GM21367 (cell line): ENCODE data around the gene PIP4K2C.

Experiments used
- ATAC-seq: cut with Tn5 transposase; IDR thresholded peaks from one replicate; pipeline ENCODE4 v1.9.1; 2021; ENCODE audit not compliant: unreplicated experiment

The PIP4K2C gene

DNA sequence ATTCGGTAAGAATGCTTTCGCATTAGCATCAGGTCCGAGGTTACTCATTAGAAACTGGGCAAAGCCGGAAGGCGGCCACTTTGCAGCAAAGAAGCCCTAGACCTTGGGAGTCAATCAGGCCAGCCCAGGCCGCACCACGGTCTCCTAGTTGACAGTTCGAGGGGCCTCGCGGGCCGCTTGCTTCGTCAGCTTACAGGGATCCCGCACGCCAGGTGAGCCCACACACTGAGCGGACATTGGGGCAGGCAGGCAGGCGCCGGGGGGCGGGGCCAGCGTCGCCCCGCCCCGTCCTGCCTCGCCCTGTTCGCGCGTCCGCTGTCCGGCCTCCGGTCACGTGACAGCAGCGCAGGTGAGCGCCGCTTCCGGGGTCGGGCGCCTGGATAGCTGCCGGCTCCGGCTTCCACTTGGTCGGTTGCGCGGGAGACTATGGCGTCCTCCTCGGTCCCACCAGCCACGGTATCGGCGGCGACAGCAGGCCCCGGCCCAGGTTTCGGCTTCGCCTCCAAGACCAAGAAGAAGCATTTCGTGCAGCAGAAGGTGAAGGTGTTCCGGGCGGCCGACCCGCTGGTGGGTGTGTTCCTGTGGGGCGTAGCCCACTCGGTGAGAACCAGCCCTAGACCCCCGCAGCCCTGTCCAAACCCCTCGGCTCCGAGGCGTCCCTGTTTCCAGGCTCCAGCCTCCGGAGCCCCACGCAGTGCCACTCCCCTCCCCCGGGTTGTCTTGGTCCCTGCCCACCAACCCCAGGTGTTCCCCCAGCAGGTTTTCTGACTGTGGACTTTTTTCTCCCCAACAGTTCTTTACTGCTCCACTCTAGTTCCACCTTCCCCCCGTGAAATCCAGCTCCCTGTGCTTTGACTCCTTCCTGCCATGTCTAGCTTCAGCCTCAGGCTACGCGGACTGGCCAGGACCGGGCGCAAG is at the start of gene PIP4K2C:
Gene PIP4K2C (plus strand): TSS at position 329 of the 918 bp plus-strand sequence. CDS start 98 bp downstream, at position 427.
- peak; percentile 87 for ATAC-seq

DNA sequence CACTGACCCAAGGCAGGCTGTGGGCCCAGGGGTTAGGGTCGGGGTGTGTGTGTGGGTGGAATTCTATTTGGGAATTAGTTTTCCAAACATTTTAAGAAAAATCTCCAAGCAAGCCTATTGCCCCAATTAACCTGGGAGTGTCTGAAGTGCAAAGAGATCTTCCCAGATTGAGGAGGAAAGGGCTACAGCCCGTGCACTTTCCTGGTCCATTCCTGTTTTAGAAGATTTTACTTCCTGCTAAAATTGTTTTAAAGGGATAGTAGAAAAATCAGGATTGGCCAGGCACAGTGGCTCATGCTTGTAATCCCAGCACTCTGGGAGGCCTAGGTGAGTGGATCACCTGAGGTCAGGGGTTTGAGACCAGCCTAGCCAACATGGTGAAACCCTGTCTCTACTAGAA is 49.3 kb upstream of the PIP4K2C start:
- no peak for ATAC-seq

DNA sequence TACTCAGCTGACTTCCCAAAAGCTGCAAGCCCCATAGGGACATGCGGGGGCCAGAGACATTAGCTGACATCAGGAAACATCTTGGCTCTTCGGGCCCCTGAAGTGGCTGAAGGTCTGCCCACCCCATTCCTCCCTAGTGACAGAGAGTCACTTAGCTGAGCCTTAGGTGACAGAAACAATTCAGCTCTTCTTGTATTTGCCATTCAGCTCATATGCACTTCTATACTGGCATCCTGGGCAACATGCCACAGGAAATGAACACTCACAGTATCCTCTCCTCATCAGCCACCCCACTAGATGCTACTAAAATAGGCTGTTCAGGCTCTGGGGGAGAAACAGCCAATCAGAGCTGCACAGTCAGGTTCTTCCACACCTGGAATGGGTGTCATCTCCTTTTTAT is 47.4 kb upstream of the PIP4K2C start:
- ATAC-seq = no peak

DNA sequence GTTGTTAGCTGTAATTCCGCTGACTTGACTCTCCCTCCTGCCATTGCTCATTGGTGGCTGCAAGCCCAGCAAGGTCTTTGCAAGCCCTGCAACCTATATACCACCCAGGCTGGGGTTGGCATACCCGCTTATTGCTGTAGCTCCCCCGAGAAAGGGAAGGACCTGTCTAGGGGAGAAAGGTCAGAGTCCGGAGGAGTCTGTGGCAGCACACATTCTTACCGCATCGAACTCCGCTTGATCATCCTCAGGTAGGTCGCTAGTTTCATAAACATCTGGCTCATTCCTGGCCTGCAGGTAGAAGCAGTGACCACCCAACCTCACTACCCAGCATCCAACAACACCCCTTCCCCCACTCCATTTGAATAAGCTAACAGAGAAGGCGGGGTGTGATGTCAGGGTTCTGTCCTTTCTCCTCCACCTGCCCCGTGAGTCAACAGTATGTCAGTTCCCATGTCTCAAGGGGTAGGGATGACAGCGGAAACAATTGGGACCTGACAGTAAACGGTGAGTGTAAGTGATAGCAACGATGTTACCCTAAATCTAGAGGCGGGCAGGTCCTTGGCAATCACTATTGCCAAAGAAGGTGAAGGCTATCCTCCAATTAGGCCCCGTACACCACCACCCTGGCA is 45.1 kb upstream of the PIP4K2C start:
- ATAC-seq = no peak

DNA sequence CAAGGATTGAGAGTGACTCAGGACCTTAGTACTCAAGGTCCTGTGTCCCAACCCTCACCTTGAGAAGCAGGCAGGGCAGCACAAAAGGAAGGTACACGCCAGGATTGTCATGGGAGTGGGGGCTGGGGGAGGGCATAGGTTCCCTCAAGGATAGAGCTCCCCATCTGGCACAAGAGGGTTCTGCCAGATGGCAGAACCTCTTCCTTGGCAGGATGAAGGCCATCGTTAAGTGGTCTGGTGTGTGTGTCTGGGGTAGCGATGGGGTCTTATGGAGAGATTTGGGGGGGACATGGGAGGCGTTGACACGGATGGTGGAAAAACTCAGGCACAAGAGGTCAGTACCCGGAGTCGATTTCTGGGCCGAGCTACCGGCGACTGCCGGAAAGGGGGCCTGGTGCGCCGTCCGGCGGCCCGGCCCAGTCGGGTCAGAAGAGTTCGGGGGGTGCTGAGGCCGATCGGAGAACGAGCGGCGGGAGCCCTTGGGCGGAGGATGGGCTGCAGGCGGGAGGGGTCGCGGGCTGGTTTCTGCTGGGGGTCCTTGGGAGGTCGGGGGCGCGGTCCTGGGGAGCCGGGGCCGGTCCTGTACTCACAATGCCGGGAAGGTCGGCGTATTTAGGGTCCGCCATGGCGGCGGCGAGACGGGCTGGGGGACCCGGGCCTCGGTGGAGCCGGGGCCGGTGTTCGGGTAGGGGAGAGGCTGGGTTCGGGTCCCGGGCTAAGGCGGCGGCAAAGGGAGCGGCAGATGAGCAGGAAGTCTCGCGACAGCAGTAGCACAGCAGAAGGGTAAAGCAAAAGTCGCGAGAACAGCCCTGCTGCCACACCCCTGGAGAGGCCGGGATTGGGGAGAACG is 44.3 kb upstream of the PIP4K2C start, which contains the start of gene DCTN2:
Gene DCTN2 (minus strand): TSS at position 755 of the 850 bp plus-strand sequence. CDS start 129 bp downstream, at position 626.
- peak; percentile 95 for ATAC-seq

DNA sequence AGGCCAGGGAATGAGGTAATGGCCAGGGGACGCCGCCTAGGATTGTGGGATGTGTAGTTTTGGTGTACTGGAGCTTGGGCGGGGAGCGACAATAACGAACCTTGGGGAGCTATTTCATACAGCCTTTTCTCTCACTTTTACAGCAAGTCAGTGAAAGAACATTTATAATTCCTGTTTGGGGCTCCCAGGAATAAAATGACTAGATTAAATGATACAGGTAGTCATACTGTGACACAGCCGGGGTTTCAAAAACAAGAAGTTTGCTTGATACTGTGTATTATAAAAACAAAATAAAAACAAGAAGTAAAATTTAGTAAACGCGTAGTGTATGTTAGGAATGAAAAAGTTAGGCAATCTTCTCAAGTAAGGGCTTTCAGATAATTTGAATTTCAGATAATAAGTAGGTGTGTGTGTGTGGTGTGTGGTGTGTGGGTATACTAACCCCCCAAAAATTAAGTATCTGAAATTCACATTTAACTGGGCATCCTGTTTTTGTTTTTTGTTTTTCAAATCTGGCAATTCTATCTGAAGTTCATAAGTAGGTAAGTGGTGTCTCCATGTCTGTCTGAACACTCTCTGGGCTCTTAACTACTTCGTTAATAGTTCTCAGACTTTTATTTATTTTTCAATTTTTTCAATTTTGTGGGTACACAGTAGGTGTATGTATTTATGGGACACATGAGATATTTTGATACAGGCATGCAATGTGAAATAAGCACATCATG is 43.5 kb upstream of the PIP4K2C start:
- ATAC-seq = no peak

DNA sequence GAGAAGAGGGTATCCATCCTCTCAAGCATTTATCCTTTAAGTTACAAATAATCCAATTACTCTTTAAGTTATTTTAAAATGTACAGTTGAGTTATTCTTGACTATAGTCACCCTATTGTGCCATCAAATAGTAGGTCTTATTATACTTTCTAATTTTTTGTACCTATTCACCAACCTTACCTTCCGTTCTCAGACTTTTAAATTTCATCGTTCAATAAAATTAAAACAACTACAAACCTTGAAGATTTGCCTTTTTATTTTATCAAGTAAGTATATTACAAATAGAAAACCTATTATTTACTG is 43.0 kb upstream of the PIP4K2C start:
- ATAC-seq = no peak

DNA sequence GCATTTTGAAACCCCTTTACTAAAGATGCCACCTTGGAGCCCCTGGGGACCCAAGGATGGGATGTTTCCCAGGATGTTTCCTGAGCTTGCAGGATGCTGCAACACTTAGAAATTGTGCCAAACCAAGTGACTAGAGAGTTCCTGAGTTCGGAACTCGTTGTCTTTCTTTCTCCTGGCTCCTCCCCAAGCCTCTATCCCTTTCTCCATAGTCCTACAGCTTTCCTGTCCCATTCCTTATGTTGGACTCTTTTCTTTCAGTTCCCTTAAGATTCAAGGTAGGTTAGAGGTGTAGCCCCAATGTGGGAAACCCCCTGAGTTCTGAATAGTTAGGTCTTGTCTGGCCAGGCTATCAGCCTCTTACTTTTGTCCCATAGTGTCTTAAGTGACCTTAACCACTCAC is 42.5 kb upstream of the PIP4K2C start:
- no peak for ATAC-seq

DNA sequence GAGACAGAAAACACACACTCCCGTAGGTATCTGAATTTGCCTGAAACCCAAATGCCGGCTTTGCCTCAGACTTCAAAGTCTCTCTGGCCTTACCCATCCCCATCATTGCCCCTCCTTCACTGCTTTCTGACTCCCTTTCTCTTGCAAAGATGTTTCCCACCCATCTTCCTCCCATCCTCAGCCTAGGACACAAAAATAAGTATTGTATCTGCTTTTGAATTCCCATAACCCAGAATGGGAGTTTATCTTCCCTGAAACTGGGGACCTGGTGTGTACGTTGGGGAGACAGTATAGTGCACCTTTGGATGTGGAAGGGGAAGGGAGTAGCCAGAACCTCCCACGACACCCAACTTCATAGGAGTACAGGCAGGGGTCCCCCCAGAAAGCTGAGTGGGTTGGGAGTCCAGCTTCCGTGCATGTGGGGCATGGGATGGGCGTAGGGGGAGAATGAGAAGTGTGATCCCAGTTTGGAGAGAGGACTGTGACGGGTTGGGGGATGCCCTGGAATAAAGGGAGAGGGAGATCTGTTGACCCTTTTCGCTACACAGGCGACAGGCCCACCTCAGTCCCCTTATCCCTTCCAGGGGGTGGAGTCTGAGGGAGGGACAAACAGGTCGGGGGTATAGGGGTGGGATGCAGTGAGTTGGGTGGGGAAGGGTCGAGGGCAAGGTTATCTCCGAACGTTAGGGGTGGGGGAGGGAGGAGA is 41.6 kb upstream of the PIP4K2C start:
- ATAC-seq = no peak

DNA sequence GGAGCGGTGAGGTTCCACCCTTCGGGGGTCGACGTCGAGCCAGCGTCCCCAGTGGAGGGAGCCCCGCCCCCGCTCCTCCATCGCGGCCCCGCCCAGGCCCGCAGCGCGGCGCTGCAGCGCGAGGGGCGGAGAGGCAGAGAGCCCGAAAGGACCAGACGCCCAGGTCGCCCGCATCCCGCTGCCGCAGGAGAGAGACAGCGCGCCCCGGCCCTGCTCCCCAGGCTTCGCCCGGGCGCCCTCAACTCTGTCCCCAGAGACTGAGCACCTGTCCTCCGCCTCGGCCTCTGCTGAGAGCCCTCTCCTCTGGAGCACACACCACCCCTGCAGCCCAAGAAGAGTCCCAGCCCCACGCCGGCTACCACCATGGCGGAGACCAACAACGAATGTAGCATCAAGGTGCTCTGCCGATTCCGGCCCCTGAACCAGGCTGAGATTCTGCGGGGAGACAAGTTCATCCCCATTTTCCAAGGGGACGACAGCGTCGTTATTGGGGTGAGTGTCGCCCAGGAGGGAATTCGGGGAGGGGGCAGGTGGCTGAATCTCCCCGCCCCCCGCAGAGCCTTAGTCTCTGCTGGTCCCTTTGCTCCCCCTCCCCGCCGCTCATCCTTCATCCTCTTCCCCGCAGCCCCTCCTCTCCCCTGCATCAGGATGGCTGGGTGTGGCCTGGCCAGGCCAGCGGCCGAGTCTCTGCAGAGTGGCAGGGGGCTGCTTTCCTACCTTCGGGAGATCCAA is 40.9 kb upstream of the PIP4K2C start, which contains the start of gene KIF5A:
Gene KIF5A (plus strand): TSS at position 136 of the 732 bp plus-strand sequence. CDS start 228 bp downstream, at position 364.
- ATAC-seq = no peak

DNA sequence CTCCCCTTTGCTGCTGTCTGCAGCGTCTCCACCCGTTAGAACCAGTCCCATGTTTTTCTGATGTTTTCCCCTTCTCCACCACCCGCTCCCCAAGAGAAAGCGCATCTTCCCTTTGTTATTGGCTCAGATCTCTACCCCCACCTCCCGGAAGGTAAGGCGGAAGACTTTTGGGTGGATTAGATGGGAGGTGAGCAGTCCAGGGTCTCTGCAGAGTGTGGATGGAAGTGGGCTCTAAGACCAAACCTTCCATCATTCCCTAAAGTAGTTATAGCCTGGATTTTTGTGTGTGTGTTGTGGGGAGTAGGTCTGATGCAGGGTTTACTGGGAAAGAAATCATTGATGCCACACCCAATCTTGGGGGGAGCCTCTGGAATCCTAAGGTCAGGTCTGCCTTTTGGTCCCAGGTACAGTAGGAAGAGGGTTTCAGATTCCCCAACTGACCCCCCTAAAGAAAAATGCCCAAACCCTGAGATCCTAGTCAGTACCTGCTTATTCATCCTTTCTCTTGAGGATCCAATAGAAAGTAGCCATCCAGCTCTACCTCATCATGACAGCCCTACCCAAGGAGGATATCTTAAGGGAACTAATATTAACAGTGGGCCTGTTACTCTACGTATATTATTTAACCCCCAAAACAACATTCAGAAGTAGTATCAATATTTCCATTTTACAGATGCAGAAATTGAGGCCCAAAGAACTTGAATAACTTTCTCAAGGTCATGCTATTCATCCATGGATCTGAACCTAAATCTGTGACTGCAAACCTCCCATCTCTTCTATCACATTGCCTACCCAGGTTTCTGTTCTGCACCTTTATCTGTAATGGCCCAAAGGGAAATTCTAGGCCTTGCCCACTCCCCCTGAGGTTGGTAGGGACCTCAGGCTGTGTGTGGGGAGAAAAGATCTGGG is 40.1 kb upstream of the PIP4K2C start:
- ATAC-seq = no peak

DNA sequence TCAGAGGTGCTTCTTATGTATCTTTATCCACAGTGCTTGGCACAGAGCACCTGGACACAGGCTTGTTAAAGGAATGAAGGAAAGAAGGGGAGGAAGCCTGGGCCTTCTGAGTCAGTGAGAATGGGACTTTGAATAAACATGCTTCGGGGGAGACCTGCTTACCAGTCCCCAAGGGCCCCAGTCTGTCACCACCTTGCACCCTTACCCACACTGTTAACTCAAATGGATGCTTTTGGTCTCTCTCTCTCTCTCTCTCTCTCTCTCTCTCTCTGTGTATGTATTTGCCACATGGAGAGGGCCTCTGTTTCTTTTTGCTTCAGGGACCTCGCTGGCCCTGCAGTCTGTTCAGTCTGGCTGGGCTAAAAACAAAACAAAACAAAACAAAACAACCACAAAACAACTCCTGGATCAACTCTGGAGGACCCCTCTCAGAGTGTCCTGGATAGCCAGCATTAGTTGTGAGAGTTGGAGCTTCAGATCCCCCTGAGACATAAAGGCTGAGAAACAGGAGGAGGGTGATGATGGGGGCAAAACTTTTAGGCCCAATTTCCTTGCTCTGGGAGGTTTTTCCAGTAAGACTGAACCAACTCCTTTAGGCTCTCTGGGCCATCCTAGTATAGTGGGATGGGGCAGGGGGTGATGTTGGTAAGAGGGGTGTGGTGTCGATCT is 39.2 kb upstream of the PIP4K2C start:
- ATAC-seq = no peak

DNA sequence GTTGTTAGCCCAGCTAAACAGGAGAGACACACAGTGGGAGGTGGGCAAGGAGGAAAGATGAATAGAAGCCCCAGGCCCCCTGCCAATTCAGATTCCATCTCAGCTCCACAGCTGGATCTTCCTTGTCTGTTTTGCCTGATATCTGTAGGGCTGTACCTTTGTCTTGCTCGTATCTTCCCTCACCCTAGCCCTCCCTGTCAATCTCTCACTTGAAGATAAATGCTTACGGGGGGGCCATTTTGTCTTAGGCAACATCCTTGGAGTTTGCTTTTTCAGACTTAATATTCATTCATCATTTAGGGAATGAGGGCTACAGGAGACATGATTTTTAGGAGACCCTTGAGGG is 38.7 kb upstream of the PIP4K2C start:
- no peak for ATAC-seq

DNA sequence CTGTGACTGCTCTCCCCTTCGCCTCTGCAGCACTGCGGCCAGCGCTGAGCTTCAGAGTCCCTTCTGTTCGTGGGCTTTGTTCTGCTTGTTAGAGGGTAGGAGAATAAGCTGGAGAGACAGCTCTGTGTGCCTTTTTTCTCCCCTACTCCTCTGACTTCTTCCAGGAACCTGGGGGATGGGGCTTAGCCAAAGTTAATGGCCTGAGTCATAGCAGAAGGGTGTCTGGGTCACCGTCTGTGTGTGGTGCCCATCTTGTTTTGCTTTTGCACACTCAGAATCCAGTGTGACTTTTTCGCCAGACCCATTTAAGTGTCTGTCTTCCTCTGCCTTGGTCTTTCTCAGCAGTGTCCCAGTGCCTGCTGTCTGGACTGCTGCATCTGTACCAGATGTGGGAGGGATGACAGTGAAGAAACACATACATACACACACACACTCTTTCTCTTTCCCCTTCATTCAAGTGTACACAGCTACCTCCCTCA is 38.1 kb upstream of the PIP4K2C start:
- ATAC-seq = no peak

DNA sequence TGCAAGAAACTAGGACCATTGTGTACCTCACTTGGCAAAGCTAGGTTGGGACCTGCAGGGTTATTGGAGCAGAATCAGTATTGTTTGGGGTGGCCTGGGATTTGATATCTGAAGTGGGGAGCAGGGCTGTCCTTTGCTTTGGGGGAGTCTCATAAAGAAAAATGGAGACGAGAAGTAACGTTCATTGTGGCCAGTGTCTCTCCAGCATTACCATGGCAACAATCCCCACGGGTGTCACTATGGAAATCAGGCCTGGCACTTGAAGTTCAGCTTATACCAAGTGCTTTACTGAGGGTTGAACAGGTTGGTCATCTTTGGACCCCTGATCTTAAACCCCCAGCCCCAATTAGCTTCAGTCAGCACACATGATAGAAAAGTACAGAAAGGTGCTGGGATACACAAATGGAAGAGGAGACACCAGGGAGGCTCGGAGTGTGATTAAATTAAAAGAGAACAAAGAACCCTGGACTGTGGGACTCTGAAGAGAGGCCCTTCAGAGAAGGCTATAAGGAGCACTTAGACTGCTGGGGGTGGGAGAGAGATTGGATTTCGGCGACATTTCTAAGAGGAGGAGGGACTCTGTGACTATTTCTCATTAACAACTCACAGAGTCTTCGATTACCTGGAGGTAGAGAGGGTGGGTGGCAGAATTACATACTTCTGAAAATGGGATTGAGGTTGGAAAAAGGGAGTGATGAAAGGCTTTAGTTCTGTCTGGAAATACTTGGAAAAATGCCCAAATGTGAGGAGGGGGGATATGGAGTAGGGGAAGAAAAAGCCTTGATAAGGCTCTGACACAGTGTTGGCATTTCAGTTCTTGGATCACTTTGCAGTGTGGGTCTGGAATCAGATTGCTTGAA is 37.4 kb upstream of the PIP4K2C start:
- ATAC-seq = no peak

DNA sequence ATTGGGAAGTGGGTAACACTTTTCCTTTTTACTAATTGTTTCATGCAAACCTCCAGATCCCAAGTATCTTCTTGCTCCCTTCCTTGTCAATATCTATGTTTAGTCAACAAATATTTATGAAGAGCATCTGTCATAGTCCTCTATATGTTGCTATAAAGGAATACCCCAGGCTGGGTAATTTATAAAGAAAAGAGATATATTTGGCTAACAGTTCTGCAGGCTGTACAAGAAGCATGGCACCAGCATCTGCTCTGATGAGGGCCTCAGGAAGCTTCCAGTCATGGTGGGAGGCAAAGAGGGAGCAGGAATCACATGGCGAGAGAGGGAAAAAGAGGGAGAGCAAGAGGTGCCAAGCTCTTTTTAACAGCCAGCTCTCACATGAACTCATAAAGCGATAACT is 36.5 kb upstream of the PIP4K2C start:
- ATAC-seq = no peak

DNA sequence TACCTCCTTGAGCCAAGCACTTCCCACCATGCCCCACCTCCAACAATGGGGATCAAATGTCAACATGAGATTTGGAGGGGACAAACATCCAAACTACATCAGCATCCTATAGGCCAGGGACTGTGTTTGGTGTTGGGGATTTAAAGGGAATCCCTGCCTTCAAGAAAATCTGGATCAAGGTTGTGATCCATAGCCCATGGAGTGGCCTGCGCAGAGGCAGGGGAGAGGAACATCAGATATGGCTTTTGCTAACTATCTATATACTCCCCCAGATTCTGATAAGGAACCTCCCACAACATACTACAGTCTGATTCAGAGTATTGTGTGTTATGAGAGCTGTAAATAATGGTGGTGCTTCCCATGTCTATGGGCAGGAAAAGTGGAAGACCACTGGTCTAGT is 36.1 kb upstream of the PIP4K2C start:
- no peak for ATAC-seq
